ENCODE results near the gene MAPK8IP2.

MAPK8IP2 gene

GRCh38 chr22:50568626-50569025, 32.0 kb upstream of the MAPK8IP2 start:
- no peak for TF ChIP-seq CTCF (IDR thresholded peaks at IDR 0.05; ENCODE audit: insufficient read depth, low read length, missing control alignments)
- DNase-seq (ENCODE audit: low read depth, low spot score) = no peak
- CTCF ChIA-PET = interaction anchor here (1.2 to 1.8 kb wide), 3 partner anchors 9 to 11 kb away, joined by 3 to 7 read pairs (median 4); no protein-coding TSS in a partner anchor
- POLR2A ChIA-PET = no interaction called here
- no peak overlapping the region for H3K4me3 ChIP-seq (ENCODE audit: low read depth, low read length)

GRCh38 chr22:50569041-50569459, 31.5 kb upstream of the MAPK8IP2 start:
- ChIA-PET POLR2A (no interaction called here), CTCF (interaction anchor here (1.1 to 1.8 kb wide), 4 partner anchors 9 to 52 kb away, joined by 3 to 7 read pairs (median 4); no protein-coding TSS in a partner anchor)
- TF ChIP-seq CTCF (IDR thresholded peaks at IDR 0.05; ENCODE audit: insufficient read depth, low read length, missing control alignments) = no peak
- DNase-seq (ENCODE audit: low read depth, low spot score) = no peak
- no peak overlapping the region for H3K4me3 ChIP-seq (ENCODE audit: low read depth, low read length)

GRCh38 chr22:50569896-50570535, 30.6 kb upstream of the MAPK8IP2 start:
- no peak for TF ChIP-seq CTCF (IDR thresholded peaks at IDR 0.05; ENCODE audit: insufficient read depth, low read length, missing control alignments)
- H3K4me3 ChIP-seq (ENCODE audit: low read depth, low read length) = no peak overlapping the region
- CTCF ChIA-PET = interaction anchor here (1.0 to 1.8 kb wide), 4 partner anchors 9 to 51 kb away, joined by 3 to 7 read pairs (median 4); partner anchors contain the start of gene KLHDC7B
- no peak for DNase-seq (ENCODE audit: low read depth, low spot score)
- POLR2A ChIA-PET = no interaction called here

- TF ChIP-seq CTCF (IDR thresholded peaks at IDR 0.05; ENCODE audit: insufficient read depth, low read length, missing control alignments) = no peak
- DNase-seq (ENCODE audit: low read depth, low spot score) = no peak
- H3K4me3 ChIP-seq (ENCODE audit: low read depth, low read length) = no peak overlapping the region
- ChIA-PET POLR2A (no interaction called here), CTCF (interaction anchor here (8.8 kb wide), 1 partner anchor 6 kb away, joined by 124 read pairs; the partner anchor contains the start of gene SYCE3)
These were observed 29.7 kb upstream of the MAPK8IP2 start for GRCh38 chr22:50570861-50571260.

GRCh38 chr22:50571264-50572175, 29.1 kb upstream of the MAPK8IP2 start:
- DNase-seq (ENCODE audit: low read depth, low spot score) = no peak
- no peak for TF ChIP-seq CTCF (IDR thresholded peaks at IDR 0.05; ENCODE audit: insufficient read depth, low read length, missing control alignments)
- ChIA-PET CTCF (interaction anchor here (1.0 to 8.8 kb wide), 3 partner anchors 7 to 125 kb away, joined by 3 to 124 read pairs (median 4); partner anchors contain the start of genes KLHDC7B and SYCE3), POLR2A (no interaction called here)
- H3K4me3 ChIP-seq (ENCODE audit: low read depth, low read length) = no peak overlapping the region

GRCh38 chr22:50572965-50573364, 27.6 kb upstream of the MAPK8IP2 start:
- no peak for TF ChIP-seq CTCF (IDR thresholded peaks at IDR 0.05; ENCODE audit: insufficient read depth, low read length, missing control alignments)
- POLR2A ChIA-PET = no interaction called here
- H3K4me3 ChIP-seq (ENCODE audit: low read depth, low read length) = no peak overlapping the region
- CTCF ChIA-PET = interaction anchor here (1.0 to 8.8 kb wide), 3 partner anchors 8 to 123 kb away, joined by 3 to 124 read pairs (median 4); partner anchors contain the start of genes KLHDC7B and SYCE3
- DNase-seq (ENCODE audit: low read depth, low spot score) = no peak

All from AG04449 (cell line).